ENCODE data around the gene ADAMTS18.
A peak's percentile ranks its signal among the peaks of the same experiment; 100 is the strongest.

Gene ADAMTS18

DNA sequence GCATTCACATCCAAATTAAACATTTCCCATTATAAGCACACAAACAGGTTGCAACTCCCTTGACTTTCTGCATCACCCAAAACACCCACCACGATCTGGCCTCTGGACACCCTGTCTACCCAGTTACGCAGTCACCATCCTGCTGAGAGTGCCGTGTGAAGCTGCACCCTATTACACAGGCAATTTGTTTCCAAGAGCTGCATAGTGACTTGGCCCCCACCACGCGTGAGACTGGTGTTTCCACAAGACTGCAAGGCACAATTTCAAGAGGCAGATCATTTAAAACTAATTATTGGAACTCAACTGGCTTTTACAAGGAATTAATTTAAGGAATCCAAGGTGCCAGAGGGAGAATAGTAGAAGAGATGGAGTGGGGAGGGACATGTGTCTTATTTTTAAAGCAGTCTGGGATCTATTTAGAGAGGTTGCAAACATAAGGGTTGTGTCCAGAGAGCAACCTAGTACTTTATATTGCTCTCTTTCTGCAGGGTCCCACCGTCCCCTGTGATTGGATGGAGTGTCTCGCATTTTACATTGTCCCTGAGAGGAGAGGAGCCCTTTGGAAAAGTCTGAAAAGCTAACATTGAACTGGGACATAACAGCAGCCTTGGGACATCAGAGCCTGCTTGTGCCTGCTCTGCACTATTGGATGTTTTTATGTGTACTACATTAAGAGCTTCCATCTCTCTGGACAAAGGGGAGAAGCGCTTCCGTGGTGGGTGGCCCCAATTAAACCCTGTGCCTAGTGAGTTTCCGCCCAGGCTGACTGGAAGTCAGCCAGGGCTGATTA lies 8.7 kb upstream of the ADAMTS18 start:
- in situ Hi-C loops (cut with HindIII; ENCODE audit: low pct_ligation_motif_present, low pct_unique_long_range_greater_than_20kb, low sequenced_read_pairs), result no loop called here
- DNase-seq, result no peak

DNA sequence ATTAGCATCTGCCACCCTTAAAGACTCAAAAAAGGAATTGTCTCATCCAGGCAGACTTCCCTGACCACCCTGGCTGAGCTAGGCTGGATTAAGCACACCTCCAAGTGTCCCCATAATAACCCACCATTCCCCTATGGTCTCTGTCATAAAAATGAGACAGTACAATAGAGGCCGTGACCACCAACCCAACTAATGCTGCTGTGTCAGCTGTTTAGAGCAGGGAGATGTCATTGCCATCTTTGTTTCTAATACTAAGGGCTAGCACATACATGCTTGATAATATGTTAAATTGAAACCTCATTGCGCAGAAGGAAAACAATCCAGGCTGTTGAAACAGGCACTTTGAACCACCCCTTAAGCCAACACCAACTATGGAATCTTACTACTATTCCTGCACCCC lies 7.2 kb upstream of the ADAMTS18 start:
- no peak for DNase-seq
- in situ Hi-C loops (cut with HindIII; ENCODE audit: low pct_ligation_motif_present, low pct_unique_long_range_greater_than_20kb, low sequenced_read_pairs), result no loop called here

DNA sequence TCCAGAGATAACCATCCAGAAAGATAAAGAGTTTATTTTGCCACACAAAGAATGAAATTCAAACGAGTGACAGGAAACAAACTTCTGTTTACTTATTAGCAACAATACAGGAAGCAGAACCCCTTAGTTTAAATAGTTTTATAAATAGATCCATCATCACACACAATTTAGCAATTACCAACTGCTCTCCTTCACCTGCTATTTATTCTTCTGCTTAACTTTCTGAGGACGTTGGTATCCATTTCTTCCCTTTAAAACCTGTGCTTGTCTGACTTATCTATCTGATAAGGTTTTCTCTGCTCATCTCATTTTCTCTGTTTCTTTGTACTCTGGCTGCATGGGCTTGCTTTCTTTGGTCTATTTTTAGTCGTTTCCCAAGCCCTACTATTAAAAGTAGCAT lies 4.3 kb upstream of the ADAMTS18 start:
- in situ Hi-C loops (cut with HindIII; ENCODE audit: low pct_ligation_motif_present, low pct_unique_long_range_greater_than_20kb, low sequenced_read_pairs), result no loop called here
- DNase-seq, result no peak

DNA sequence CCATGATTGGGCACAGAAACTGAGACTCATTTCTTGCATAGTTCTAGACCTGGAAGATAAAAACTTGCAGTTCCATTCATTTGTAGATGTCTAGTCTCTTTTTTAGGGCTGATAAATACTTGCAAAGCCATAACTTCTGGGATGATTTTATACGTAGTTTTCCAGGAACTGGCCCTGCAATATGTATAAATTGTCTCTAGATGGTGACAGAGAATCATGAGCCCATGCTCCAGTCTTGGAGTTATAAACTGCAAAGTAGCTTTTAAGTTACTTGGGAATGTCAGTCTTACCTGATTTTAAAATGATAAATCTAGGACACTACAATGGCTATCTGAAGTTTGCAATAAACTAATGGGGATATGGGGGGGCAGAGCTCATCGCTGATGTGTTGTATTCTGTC lies 3.0 kb upstream of the ADAMTS18 start:
- in situ Hi-C loops (cut with HindIII; ENCODE audit: low pct_ligation_motif_present, low pct_unique_long_range_greater_than_20kb, low sequenced_read_pairs), result no loop called here
- DNase-seq, result peak; percentile 69

DNA sequence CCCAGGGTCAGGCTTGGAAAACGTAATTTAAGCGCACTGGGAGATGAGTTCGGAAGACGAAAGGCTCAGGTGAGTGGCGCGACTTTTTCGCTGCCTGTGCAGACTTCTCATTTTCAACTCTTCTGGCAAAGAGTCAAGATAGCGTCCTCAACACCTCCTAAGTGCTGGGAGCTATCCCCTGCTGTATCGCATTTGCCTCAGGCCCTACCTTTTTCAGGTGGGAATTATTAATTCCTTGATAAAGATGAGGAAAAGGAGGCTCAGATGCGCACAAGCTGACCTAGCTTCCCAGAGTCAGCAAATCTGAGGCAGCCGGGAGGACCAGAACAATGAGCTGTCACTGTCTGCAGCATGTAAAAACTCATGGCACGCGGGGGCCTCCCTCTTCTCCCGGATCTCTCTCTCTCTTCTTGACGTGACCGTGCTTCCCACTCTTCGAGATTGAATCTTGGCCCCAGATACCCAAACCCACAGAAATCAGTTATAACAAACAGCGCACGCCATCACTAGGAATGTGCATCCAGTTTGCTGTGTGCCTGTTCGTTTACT lies 512 bp upstream of the ADAMTS18 start:
- in situ Hi-C loops (cut with HindIII; ENCODE audit: low pct_ligation_motif_present, low pct_unique_long_range_greater_than_20kb, low sequenced_read_pairs), result no loop called here
- DNase-seq, result no peak

DNA sequence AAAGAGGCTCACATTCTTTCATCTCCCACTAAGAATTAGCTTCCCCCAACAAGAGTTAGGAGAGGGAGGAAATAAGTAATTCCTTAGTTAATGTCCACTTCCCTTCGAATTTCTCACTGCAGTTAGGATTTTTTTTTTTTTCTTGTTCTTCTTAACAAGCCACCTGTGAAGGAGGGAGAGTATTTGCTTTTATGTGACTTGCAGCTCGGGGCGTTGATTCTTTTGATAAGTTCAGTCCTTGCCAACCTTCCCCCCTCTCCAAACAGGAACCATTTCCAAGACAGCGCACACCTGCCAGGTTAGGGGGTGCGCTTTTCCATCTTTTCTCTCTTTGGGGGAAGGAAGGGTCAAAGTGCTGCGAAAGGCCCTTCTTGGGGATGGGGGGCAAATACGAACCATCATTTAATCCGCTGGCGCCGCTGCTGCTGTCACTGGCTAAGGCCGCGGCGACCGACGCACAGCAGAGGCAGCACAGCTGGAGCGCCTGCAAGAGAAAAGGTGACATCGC lies 758 bp downstream of the ADAMTS18 start:
- no peak for DNase-seq
- in situ Hi-C loops (cut with HindIII; ENCODE audit: low pct_ligation_motif_present, low pct_unique_long_range_greater_than_20kb, low sequenced_read_pairs), result no loop called here

DNA sequence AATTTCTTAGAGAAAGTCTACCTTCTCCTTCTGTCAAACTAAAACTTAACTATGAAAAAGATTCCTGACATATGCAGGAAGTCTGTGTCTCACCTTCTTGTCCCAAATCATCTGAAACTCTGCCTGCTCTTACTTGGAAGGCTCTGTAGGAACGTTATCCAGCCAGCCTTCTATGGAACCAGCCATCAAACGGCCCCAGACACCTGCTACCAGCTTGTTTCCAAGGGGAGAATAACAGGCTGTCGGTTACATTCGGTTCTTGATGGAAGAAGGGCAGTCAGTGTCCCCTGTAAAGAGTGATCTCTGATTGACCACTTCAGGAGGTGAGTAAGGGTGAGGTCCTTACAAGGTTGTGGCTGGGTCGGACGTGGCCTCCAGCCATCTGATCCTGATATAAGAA lies 1.7 kb downstream of the ADAMTS18 start:
- in situ Hi-C loops (cut with HindIII; ENCODE audit: low pct_ligation_motif_present, low pct_unique_long_range_greater_than_20kb, low sequenced_read_pairs), result no loop called here
- DNase-seq, result no peak

DNA sequence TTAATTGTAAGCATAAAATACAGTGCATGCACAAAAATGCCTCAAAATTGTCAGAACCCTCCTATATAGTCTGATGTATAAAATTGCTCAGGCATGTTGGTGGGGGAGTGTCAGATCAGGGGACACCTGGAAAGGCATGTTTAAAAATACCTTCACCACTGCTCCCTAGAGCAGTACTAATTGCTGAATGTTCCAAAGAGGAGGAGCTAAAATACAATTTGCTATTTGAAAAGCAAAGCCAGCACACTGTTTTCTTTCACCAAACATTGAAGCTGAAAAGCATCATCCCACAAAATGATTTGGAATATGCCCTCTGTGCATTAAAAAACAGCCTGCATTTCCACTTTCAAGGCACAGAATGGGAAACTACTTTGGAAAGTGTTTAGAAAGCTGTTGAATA lies 2.6 kb downstream of the ADAMTS18 start:
- in situ Hi-C loops (cut with HindIII; ENCODE audit: low pct_ligation_motif_present, low pct_unique_long_range_greater_than_20kb, low sequenced_read_pairs), result no loop called here
- DNase-seq, result no peak

DNA sequence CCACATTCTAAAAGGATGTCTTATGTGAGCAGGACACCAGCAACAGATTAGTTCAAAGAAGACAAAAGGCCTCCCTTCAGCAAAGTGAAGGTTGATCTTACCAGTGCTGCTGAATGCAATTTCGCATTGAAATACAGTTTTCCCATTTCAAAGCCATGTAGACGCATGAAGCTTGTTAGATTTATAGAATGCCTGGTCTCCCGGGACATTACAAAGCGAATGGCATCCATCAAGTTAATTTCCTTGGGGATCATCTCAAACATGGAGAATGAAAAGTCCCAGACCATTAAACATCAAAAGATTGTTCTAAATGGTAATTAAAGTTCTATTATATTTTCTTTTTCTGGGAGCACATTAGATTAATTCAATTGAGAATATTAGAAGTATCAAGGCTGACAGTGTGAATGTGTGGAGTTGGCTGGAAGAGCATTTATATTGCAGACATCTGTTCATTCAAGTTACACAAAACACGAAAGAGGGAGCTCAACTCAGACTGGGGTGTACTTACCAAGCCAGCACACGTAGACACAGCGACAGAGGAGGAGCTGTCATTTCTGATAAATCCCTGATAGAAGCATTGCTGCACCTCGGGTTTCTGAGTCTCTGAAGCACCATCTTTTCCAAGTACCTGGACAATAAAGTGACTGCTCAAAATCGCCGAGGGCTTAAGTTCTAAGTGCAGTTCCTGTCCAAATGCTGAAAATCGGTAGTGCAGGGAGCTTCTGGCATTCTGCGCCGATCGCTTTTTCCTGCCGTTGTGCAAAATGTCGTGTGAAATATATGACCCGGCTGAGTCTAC lies 3.8 kb downstream of the ADAMTS18 start:
- in situ Hi-C loops (cut with HindIII; ENCODE audit: low pct_ligation_motif_present, low pct_unique_long_range_greater_than_20kb, low sequenced_read_pairs), result no loop called here
- no peak for DNase-seq

DNA sequence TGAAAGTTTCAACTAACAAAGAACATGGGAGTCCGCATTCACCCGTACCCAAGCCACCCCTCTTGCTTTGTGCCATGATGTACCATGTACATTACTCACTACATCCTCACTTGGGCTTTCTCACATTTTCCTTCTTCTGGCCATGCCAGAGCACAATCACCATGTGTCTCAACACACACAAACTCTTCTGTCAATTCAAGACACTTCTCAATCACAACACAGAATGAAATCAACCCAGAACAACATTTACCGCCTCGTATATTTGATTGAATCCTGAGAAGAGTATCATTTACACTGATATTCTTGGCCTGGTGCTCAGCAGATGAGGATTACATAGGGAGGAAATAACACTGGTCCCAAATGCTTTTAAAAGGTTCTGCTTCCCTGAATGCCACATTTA lies 4.5 kb downstream of the ADAMTS18 start:
- no peak for DNase-seq
- in situ Hi-C loops (cut with HindIII; ENCODE audit: low pct_ligation_motif_present, low pct_unique_long_range_greater_than_20kb, low sequenced_read_pairs), result no loop called here

DNA sequence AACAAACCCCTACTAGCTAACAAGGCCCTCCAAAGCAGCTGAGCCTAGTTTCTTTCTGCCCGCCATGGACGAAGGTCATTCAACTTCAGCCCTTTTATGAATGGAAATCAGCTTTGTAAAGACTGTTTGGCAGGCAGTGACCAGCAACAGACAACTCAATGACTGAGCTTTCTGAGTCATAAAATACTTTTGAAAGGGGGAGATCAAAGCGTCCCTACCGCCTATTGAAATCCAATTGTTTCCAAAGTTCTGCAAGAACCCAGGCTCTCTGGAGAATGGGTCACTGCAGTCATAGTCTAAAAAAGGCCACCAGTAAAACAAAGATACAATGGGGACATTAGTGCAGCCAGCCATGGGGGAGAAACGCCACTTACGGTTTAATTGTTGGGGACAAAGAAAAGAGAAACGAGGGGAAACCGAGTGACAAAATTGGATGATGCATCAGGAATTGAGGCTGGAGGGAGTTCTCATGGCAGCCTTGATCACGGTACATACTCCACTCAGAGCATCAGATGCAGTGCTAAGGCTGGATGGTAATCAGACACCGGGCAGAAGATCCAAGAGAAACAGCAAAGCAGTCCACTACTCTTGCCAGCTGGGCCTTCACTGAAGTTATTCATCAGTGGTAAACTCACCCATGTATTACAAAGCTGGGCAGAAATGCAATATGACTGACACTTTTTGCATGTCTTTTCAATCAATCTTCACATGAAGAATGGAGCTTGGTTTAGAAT lies 9.8 kb downstream of the ADAMTS18 start:
- in situ Hi-C loops (cut with HindIII; ENCODE audit: low pct_ligation_motif_present, low pct_unique_long_range_greater_than_20kb, low sequenced_read_pairs), result no loop called here
- DNase-seq, result no peak

DNA sequence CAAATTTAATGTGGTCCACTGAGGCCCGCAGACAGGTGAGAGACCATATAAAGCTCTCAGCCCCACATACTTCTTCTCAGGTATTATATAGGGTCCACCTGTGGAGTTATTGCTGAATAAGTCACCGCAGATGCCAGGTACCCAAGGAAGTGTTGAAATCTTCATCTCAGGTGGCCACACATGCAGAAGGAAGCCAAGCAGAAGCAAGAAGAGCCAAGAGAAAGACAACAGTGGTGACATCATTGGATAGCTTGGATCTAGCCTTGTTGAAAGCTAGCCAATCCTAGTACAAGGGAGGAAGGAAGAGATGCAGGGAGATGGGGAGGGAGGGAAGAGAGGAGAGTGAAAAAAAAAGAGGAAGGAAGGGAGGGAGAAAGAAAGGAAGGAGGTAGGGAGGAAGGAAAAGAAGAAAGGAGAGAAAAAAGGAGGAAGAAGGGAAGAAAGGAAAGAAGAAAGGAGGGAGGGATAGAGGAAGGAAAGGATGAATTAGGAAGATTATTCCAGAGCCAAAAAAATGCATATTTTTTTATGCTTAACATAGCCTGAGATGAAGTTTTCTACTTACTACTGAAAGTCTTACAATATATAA lies 12.5 kb downstream of the ADAMTS18 start:
- in situ Hi-C loops (cut with HindIII; ENCODE audit: low pct_ligation_motif_present, low pct_unique_long_range_greater_than_20kb, low sequenced_read_pairs), result no loop called here
- no peak for DNase-seq

DNA sequence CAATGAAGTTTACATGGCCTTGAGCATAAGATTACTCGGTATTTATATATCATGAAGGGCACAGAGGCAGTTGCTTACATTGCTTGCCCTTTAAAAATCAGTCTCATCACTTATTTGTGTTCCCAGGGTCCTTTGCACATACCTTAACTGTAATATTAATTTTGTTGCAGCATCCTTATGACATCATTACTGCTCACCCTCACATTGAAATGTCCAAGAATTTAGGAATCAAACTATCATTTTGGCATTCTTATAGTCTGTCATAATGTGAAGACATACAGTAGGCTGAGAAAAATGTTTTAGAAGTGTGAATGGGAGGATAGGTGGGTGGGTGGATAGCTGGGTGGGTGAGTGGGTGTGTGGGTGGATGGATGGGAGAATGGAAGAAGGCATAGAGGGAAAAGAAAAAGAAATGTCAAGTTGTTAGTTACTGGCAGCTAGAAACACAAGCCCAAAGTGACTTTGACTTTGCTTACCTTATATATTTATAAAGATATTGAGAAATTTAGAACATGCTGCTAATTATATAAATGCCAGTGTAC lies 17.8 kb downstream of the ADAMTS18 start:
- in situ Hi-C loops (cut with HindIII; ENCODE audit: low pct_ligation_motif_present, low pct_unique_long_range_greater_than_20kb, low sequenced_read_pairs), result no loop called here
- no peak for DNase-seq

DNA sequence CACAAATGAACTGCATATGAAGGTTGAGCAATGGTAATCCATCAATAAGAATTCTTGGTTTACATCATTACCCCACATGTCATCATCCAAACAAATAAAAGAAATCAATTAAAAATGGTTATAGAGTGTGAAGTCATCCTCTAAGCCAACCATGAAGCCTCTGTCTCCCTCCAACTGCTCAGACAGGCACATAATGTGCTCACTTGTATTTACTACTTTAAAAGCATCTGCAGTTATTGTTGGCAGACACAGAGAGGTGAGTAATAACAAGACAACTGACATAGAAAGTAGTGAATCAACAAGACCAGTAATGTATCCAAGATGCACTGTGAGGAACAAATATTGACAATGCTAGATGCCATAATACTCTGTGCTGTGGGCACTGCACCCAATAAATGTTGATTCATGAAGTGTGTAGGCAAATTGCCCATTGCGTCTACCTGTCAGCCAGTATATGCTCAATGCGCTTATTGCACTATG lies 20.0 kb downstream of the ADAMTS18 start:
- DNase-seq, result no peak
- in situ Hi-C loops (cut with HindIII; ENCODE audit: low pct_ligation_motif_present, low pct_unique_long_range_greater_than_20kb, low sequenced_read_pairs), result no loop called here

DNA sequence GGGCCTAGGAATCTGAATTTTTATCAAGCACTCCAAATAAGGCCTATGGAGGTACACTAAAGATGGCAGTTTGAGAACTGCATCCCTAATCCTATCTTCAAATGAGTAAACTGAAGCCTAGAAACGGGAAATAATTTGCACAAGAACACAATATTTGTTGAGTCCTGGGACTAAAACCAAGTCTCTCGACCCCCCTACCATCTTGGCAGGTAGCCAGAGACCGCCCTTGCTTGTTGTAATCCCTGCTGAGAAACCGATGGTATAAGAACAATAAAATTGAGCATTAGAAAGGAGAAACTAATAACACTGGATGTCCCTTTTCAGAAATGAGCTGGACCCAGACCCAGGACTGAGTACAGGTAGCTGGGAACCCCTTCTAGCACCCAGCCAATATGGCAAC lies 24.4 kb downstream of the ADAMTS18 start:
- DNase-seq, result no peak
- in situ Hi-C loops (cut with HindIII; ENCODE audit: low pct_ligation_motif_present, low pct_unique_long_range_greater_than_20kb, low sequenced_read_pairs), result no loop called here

DNA sequence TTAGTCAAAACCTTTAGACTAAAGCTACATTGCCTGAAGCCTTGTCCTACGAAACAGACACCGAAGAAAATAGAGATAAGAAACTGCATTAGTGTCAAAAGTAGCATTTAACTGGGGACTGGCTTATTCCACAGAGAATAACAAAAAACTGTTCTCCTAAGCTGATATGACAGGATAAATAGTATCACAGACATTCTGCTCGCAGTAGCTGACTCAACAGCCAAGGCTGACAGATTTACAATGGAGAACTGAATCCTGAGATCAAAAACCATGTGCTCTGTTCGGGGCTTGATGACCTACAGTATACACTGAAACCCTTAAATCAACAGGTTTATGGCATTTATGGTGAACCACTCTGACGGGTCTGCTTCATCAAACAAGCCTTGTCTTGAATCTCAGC lies 25.5 kb downstream of the ADAMTS18 start:
- in situ Hi-C loops (cut with HindIII; ENCODE audit: low pct_ligation_motif_present, low pct_unique_long_range_greater_than_20kb, low sequenced_read_pairs), result no loop called here
- no peak for DNase-seq

DNA sequence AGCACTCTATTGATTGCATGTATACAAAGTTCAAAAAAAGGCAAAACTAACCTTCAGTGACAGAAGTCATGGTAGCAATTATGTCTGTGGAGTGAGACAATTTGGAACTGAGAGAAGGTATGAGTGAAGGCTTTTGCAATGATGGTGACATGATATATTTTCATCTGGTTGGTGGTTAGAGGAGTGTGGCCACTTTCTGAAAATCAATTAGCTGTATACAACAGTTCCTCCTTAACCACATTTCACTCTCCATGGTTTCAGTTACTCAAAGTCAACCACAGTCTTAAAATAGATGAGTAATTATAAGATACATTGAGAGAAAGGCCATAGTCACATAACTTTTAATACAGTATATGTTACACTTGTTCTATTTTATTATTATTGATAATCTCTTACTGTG lies 26.2 kb downstream of the ADAMTS18 start:
- DNase-seq, result no peak
- in situ Hi-C loops (cut with HindIII; ENCODE audit: low pct_ligation_motif_present, low pct_unique_long_range_greater_than_20kb, low sequenced_read_pairs), result no loop called here

DNA sequence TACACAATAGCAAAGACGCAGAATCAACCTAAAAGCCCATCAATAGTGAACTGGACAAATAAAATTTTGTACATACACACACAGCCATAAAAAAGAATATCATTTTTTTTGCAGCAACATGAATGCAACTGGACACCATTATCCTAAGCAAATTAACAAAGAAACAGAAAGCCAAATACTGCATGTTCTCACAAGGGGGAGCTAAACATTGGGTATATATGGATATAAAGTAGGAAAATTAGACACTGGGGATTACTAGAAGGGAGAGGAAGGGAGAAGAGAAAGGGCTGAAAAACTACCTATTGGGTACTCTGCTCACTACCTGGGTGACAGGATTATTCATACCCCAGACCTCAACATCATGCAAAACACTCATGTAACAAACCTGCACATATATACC lies 28.2 kb downstream of the ADAMTS18 start:
- DNase-seq, result peak; percentile 36
- in situ Hi-C loops (cut with HindIII; ENCODE audit: low pct_ligation_motif_present, low pct_unique_long_range_greater_than_20kb, low sequenced_read_pairs), result no loop called here
